Ovary (tissue), 3 donors: ENCODE data around the gene ZNF205.

ENCODE experiments used
- CTCF ChIP-seq, 3 donors: fragments of 450-650 bp in 2 of 3; fragments of 200-600 bp in 1 of 3; IDR thresholded peaks; one replicate each; pipeline versions ENCODE4 v1.5.1 to v1.8.0; 2016 to 2022; ENCODE audit warnings: antibody characterized with exemption in 3 of 3, mild to moderate bottlenecking in 1 of 3
- POLR2A ChIP-seq: fragments of 450-650 bp; IDR thresholded peaks from one replicate; pipeline ENCODE4 v1.6.1; 2017; ENCODE audit warnings: antibody characterized with exemption, mild to moderate bottlenecking, moderate library complexity
- donor health status: DM: no; HTN: no; CAD: no.

- TF ChIP-seq POLR2A (no peak), CTCF (IDR thresholded peaks at IDR 0.05) (no peak)
Measured at GRCh38 chr16:3096362-3096761, 16.0 kb upstream of the ZNF205 start.
